Skeletal muscle satellite cell (primary cell): ENCODE data around the gene FYB1. TPM values are rescaled to one million over a fixed set of nuclear protein-coding genes. Genes with fewer than 3 reads are reported as not detected.

Source experiments
- H3K27me3 ChIP-seq: 2 replicates; pipeline ENCODE4 v1.7.0; 2013; ENCODE audit warnings: low read length; ENCODE audit not compliant: control insufficient read depth, insufficient read depth
- H3K36me3 ChIP-seq: 2 replicates; pipeline ENCODE4 v1.7.0; 2013; ENCODE audit warnings: mild to moderate bottlenecking, control low read depth, low read length; ENCODE audit not compliant: insufficient read depth
- H3K4me1 ChIP-seq: 2 replicates; pipeline ENCODE4 v1.7.0; 2013; ENCODE audit warnings: low read length; ENCODE audit not compliant: control insufficient read depth, insufficient read depth
- H3K4me2 ChIP-seq: 2 replicates; pipeline ENCODE4 v1.7.0; 2013; ENCODE audit warnings: mild to moderate bottlenecking, low read length
- H3K4me3 ChIP-seq: 2 replicates; pipeline ENCODE4 v1.7.0; 2013; ENCODE audit warnings: low read length
- H3K9ac ChIP-seq: 2 replicates; pipeline ENCODE4 v1.7.0; 2013; ENCODE audit warnings: mild to moderate bottlenecking, low read depth, low read length, moderate library complexity
- H3K9me3 ChIP-seq: replicated peaks from 2 replicates; pipeline ENCODE4 v1.7.0; 2013; ENCODE audit warnings: mild to moderate bottlenecking, control low read depth, low read length
- total RNA-seq: library from RNA; depleted of rRNA; stranded (reverse); fragments of >200 nt; gene quantifications from 2 replicates; pipeline ENCODE4 v1.2.3, GENCODE V29; 2012; rRNA removed

Gene FYB1
- total RNA-seq = 0.66 TPM in 1 of 2 replicates, not detected in the other

GRCh38 chr5:39219437-39219836 lies at the start of gene FYB1:
Gene FYB1 (minus strand): TSS chr5:39219563. CDS start chr5:39202960, 16,603 bp downstream.
- H3K27me3 ChIP-seq = no peaks in the 10 kb centered on the region
- no peak within 1 kb of the TSS for H3K4me3 ChIP-seq
- no peaks in the 10 kb centered on the region for H3K9me3 ChIP-seq
- peaks cover 9% of the 10 kb centered on the region for H3K4me1 ChIP-seq
- H3K36me3 ChIP-seq = no peaks in the 10 kb centered on the region
- H3K4me2 ChIP-seq = no peak within 1 kb of the TSS
- H3K9ac ChIP-seq = no peak within 1 kb of the TSS

- Histone ChIP-seq H3K36me3 (no peaks in the 10 kb centered on the region), H3K9ac (no peak overlapping the region), H3K4me2 (no peak overlapping the region), H3K27me3 (no peaks in the 10 kb centered on the region), H3K9me3 (no peaks in the 10 kb centered on the region), H3K4me3 (no peak overlapping the region), H3K4me1 (peaks cover 4% of the 10 kb centered on the region)
These were observed 47.8 kb upstream of the FYB1 start for GRCh38 chr5:39267186-39267585.

GRCh38 chr5:39266442-39266841 lies 47.1 kb upstream of the FYB1 start:
- H3K36me3 ChIP-seq = no peaks in the 10 kb centered on the region
- H3K4me1 ChIP-seq = peaks cover 4% of the 10 kb centered on the region
- H3K9me3 ChIP-seq = no peaks in the 10 kb centered on the region
- H3K9ac ChIP-seq = no peak overlapping the region
- H3K27me3 ChIP-seq = no peaks in the 10 kb centered on the region
- H3K4me2 ChIP-seq = no peak overlapping the region
- H3K4me3 ChIP-seq = no peak overlapping the region

GRCh38 chr5:39264528-39264927 lies 45.2 kb upstream of the FYB1 start:
- H3K9ac ChIP-seq = no peak overlapping the region
- H3K9me3 ChIP-seq = no peaks in the 10 kb centered on the region
- H3K4me3 ChIP-seq = no peak overlapping the region
- no peaks in the 10 kb centered on the region for H3K36me3 ChIP-seq
- peaks cover 4% of the 10 kb centered on the region for H3K4me1 ChIP-seq
- no peaks in the 10 kb centered on the region for H3K27me3 ChIP-seq
- no peak overlapping the region for H3K4me2 ChIP-seq

GRCh38 chr5:39262981-39263380 lies 43.6 kb upstream of the FYB1 start:
- H3K4me2 ChIP-seq = no peak overlapping the region
- no peaks in the 10 kb centered on the region for H3K36me3 ChIP-seq
- H3K9ac ChIP-seq = no peak overlapping the region
- peaks cover 4% of the 10 kb centered on the region for H3K4me1 ChIP-seq
- H3K27me3 ChIP-seq = no peaks in the 10 kb centered on the region
- no peak overlapping the region for H3K4me3 ChIP-seq
- no peaks in the 10 kb centered on the region for H3K9me3 ChIP-seq

- Histone ChIP-seq H3K4me3 (no peak overlapping the region), H3K4me1 (peaks cover 7% of the 10 kb centered on the region)
These were observed 40.7 kb upstream of the FYB1 start for GRCh38 chr5:39260095-39260494.

GRCh38 chr5:39257554-39257953 lies 38.2 kb upstream of the FYB1 start:
- no peak overlapping the region for H3K4me2 ChIP-seq
- peaks cover 5% of the 10 kb centered on the region for H3K27me3 ChIP-seq
- no peak overlapping the region for H3K9ac ChIP-seq
- peaks cover 7% of the 10 kb centered on the region for H3K4me1 ChIP-seq
- H3K9me3 ChIP-seq = no peaks in the 10 kb centered on the region
- no peaks in the 10 kb centered on the region for H3K36me3 ChIP-seq
- H3K4me3 ChIP-seq = no peak overlapping the region

More at GRCh38 chr5:39260095-39260494, 40.7 kb upstream of the FYB1 start:
- no peaks in the 10 kb centered on the region for H3K9me3 ChIP-seq
- H3K4me2 ChIP-seq = no peak overlapping the region
- no peaks in the 10 kb centered on the region for H3K36me3 ChIP-seq
- no peaks in the 10 kb centered on the region for H3K27me3 ChIP-seq
- H3K9ac ChIP-seq = no peak overlapping the region

- no peaks in the 10 kb centered on the region for H3K9me3 ChIP-seq
- H3K4me3 ChIP-seq = peak overlapping the region; percentile 63
- H3K9ac ChIP-seq = no peak overlapping the region
- H3K4me2 ChIP-seq = peak overlapping the region; percentile 74
- H3K4me1 ChIP-seq = peaks cover 7% of the 10 kb centered on the region
- H3K36me3 ChIP-seq = no peaks in the 10 kb centered on the region
- H3K27me3 ChIP-seq = peaks cover 5% of the 10 kb centered on the region
These were observed 37.3 kb upstream of the FYB1 start for GRCh38 chr5:39256477-39257235.

- Histone ChIP-seq H3K4me2 (no peak overlapping the region), H3K9me3 (no peaks in the 10 kb centered on the region), H3K36me3 (no peaks in the 10 kb centered on the region), H3K4me3 (no peak overlapping the region), H3K4me1 (peaks cover 7% of the 10 kb centered on the region), H3K27me3 (peaks cover 5% of the 10 kb centered on the region), H3K9ac (no peak overlapping the region)
These were observed 36.0 kb upstream of the FYB1 start for GRCh38 chr5:39255406-39255805.

GRCh38 chr5:39254671-39255070 lies 35.3 kb upstream of the FYB1 start:
- H3K4me1 ChIP-seq = peaks cover 7% of the 10 kb centered on the region
- peaks cover 5% of the 10 kb centered on the region for H3K27me3 ChIP-seq
- H3K9ac ChIP-seq = no peak overlapping the region
- no peak overlapping the region for H3K4me3 ChIP-seq
- no peaks in the 10 kb centered on the region for H3K36me3 ChIP-seq
- H3K4me2 ChIP-seq = no peak overlapping the region
- H3K9me3 ChIP-seq = no peaks in the 10 kb centered on the region

GRCh38 chr5:39253196-39253595 lies 33.8 kb upstream of the FYB1 start:
- Histone ChIP-seq H3K4me1 (peaks cover 7% of the 10 kb centered on the region), H3K27me3 (peaks cover 5% of the 10 kb centered on the region)

More at GRCh38 chr5:39253196-39253595, 33.8 kb upstream of the FYB1 start:
- no peak overlapping the region for H3K4me2 ChIP-seq
- no peaks in the 10 kb centered on the region for H3K36me3 ChIP-seq
- H3K9me3 ChIP-seq = no peaks in the 10 kb centered on the region
- no peak overlapping the region for H3K9ac ChIP-seq
- H3K4me3 ChIP-seq = no peak overlapping the region
